Measurements from ENCODE around the gene TAS2R31. TPM values are rescaled to one million over a fixed set of nuclear protein-coding genes. Genes with fewer than 3 reads are reported as not detected.
"Not testable (repeated sequence)": the region's sequence is repeated elsewhere in the genome, so short reads cannot be mapped to it uniquely, and the experiment has no call there.

TAS2R31 gene, protein sequence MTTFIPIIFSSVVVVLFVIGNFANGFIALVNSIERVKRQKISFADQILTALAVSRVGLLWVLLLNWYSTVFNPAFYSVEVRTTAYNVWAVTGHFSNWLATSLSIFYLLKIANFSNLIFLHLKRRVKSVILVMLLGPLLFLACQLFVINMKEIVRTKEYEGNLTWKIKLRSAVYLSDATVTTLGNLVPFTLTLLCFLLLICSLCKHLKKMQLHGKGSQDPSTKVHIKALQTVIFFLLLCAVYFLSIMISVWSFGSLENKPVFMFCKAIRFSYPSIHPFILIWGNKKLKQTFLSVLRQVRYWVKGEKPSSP
- 0.90 TPM for polyA plus RNA-seq (ENCODE audit: insufficient read length)

DNA sequence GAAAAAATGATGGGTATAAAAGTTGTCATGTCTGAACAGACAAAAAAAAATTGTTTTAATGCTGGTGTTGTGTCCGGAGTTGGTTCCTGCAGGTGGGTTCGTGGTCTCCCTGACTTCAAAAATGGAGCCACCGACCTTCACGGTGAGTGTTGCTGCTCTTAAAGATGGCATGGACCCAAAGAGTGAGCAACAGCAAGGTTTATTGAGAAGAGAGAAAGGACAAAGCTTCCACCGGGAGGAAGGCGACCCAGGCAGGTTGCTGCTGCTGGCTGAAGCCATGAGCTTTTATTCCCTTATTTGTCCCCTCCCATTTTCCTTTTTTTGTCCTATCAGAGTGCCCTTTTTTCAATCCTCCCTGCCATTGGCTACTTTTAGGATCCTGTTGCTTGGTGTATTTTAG is at the start of gene TAS2R31:
Gene TAS2R31 (minus strand): TSS at position 101 of the 400 bp plus-strand sequence. CDS start 72 bp downstream, at position 29.
- DNase-seq = no peak

DNA sequence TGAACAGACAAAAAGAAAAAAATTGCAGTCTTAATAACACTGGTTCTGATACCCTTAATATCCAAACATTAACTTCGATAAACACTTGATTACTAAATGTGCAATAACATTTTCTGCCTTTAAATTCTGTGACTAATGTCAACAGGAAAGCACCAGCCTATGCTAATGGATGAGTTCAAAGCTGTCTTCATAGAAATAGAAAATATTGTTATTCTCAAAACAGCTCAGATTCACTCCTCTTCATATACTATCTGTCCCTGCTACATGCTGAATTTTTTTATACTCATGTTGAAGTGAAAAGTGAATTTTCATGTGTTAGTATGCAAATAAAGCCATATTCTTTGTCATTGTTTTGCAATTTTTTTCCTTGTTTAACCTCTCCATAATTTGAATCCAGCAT is 47.0 kb upstream of the TAS2R31 start:
- no peak for DNase-seq

DNA sequence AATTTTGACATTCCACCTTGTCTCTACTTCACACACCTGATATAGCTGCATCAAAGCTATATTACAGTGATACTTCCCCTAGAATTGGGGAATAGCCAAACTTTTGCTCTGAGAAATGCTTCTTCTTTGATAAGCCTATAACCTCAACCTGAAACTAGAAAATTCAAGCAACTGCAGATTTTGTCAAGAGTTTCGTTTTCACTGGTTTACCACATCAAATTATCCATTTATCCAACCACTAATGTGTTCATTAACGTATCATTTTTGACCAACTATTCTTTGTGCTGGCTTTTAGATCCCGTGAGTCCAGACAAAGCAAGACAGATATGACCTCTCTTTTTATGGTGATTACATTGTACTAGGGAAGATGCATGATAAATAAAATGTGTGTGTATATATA is 44.4 kb upstream of the TAS2R31 start:
- DNase-seq = no peak

DNA sequence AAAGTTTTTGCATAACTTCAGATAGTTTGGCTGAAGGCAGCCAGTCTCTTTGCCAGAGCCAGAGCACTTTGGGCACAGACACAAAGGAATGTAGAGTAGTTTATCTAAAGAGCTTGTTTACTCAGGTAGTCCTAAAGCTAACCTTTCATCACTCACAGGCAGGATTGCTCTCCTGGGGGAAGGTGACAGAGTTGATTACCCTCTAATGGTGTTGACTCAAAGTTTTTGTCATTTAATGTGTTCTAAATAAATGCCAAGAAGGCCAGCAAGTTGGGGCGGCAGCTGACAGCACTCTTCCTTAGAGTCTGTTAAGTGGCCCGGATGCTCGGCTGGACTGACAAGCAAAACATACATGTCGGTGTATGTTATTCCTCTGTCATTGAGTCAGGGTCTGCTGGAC is 40.2 kb upstream of the TAS2R31 start:
- no peak for DNase-seq

DNA sequence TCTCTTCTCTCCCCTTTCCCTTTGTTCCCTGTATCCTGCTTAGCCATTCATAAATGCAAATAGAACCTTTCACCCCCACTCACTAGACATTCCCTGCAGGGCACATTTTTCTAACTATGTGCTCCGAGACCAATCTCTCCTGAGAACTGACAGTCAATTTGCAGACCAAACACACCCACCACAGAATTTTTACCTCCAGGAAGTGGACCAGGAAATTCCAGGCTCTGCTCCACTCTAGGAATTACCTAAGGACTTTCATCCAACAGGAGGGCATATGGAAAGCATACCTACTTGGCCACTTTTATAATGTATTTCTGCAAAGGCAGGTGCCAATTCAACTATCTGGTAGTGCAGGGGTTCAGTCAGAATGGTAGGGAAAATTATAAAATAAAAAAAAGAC is 39.8 kb upstream of the TAS2R31 start:
- DNase-seq = no peak

DNA sequence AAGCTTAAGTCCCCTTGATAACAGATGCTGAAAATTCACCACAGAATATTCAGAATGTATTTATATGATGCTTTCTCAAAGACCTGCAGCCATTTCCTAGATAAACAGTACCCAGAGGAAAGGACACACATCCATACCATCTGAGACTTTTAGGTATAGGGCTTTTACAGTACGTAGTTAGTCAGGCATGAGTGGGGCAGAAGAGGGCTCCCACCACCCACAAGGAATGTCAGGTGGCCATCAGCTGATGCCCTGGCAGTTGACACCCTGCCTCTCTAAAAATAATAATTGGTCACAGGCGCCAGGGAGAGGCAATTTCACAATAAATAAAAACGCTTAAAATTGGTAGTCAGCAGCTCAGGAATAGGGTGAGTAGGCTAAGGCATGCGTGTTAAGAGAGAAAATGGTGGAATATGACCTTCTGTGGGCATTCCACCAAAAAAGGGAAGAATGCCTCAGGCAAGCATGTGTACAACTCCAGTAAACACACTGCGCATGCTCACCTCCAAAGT is 38.7 kb upstream of the TAS2R31 start:
- DNase-seq = no peak

DNA sequence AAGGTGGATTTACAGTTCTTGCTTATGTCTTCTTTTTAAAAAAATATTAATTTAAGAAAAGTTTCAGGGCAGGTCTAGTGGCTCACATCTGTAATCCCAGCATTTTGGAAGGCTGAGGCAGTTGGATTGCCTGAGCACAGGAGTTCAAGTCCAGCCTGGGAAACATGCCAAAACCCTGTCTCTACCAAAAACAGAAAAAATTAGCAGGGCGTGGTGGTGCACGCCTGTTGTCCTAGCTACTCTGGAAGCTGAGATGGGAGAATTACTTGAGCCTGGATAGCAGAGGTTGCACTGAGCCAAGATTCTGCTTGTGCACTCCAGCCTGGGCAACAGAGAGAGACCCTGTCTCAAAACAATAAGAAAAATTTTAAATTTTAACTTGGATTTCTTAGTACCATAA is 36.3 kb upstream of the TAS2R31 start:
- peak; percentile 43 for DNase-seq

DNA sequence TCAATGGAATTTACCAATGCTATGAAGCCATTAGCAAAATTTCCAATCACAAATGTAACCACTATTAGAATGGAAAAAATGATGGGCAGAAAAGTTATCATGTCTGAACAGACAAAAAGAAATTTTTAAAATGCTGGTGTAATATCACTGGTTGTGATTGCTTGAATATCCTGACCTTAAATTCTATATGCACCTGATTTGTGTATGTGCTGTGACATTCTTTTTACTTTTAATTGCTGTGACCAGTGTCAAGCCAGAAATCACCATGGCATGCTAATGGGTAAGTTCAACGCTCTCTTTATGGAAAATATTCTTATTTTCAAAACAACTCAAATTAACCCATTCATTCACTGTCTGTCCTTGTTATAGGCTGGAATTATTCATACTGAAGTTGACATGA is 31.0 kb upstream of the TAS2R31 start, which contains the start of gene TAS2R46:
Gene TAS2R46 (minus strand): TSS at position 101 of the 400 bp plus-strand sequence. CDS start 0 bp downstream, at position 101.
- not testable (repeated sequence) for DNase-seq

DNA sequence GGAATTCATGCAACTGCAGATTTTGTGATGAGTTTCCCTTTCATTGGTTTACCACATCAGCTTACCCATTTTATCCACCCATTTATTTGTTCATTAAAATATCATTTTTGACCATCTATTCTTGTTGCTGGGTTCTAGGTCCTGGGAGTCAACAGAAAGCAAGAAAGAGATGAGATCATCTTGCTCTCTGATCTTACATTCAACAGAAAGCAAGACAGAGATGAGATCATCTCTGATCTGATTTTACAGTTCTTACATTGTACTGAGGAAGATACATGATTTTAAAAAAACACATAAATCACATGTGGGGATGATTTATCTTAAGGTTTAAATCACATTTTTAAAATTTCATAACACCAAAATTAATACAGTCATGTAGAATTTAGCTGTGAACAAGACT is 28.6 kb upstream of the TAS2R31 start:
- DNase-seq = no peak

DNA sequence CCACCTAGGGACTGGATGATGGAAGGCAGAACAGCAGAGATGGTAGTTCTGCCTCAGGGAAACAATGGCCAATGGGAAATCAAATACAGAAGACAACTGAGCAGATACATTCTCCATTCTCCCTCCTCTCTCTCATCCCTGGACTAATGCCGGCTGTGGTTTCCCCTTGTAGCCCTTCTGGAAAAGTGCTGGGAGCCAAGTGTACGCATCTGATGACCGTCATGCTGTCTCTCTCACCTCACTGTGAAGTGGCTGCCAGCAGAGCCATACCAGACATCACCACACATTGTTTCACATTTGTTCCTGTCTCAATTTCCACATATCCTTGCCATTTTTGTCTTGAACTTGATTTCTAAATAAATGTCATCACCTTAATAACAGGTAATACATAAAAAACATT is 27.8 kb upstream of the TAS2R31 start:
- no peak for DNase-seq

DNA sequence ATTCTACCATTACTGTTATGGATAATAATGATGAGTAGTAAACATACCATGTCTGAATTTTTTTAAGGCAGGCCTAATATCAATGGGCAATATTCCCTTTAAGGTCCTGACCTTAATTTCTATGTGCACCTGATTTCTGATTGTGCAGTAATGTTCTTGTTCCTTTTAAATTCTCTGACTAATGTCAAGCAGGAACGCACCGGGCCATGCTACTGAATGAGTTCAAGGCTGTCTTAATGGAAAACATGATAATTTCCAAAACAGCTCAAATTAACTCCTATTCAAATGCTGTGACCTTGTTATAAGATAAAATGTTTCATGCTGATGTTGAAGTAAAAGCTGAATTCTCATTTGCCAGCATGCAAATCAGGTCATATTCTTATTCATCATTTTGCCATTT is 24.1 kb upstream of the TAS2R31 start:
- no peak for DNase-seq

DNA sequence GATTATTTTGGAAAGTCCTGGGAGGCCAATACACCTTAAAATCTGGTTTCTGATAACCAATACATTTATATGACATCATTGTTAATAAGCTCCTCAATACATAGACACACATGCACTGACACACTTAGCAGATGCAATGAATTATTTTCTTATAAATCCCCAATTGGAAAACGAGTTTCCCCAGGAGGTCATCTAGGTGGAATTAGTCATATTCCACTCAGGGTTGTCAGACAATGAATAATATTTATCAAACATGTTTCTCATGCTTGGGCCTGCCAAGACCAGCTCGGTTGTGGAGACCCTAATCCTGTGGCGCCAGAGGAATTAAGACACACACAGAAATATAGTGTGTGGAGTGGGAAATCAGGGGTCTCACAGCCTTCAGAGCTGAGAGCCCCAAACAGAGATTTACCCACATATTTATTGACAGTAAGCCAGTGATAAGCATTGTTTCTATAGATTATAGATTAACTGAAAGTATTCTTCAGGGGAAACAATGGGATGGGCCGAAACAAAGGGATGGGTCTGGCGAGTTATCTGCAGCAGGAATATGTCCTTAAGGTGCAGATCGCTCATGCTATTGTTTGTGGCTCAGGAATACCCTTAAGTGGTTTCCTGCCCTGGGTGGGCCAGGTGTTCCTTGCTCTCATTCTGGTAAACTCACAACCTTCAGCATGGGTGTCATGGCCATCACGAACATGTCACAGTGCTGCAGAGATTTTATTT is 18.8 kb upstream of the TAS2R31 start:
- DNase-seq = not testable (repeated sequence)

DNA sequence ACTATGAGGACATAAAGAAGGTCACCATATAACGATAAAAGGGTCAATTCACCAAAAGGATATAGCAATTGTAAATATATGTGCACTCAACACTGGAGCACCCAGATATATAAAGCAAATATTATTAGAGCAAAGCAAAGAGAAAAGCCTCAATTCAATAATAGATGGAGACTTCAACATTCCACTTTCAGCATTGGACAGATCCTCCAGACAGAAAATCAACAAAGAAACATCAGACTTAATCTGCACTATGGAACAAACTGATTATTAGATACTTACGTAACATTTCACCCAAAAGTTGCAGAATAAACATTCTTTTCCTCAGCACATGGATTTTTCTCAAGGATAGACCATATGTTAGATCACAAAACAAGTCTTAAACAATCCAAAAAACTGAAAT is 10.2 kb upstream of the TAS2R31 start:
- DNase-seq = not testable (repeated sequence)

DNA sequence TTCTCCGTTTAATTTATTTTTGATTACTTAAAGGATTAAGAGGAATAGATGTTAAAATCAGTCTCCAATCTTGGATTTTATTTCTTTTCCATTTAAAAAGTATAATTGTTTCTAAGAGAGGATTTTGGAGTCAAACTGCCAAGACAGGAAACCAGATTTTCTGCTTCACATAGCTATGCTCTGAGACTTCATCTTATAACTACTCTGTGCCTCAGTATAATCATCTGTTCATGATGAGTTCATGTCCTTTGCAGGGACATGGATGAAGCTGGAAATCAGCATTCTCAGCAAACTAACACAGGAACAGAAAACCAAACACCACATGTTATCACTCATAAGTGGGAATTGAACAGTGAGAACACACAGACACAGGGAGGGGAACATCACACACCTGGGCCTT is 9.0 kb upstream of the TAS2R31 start:
- DNase-seq = no peak

DNA sequence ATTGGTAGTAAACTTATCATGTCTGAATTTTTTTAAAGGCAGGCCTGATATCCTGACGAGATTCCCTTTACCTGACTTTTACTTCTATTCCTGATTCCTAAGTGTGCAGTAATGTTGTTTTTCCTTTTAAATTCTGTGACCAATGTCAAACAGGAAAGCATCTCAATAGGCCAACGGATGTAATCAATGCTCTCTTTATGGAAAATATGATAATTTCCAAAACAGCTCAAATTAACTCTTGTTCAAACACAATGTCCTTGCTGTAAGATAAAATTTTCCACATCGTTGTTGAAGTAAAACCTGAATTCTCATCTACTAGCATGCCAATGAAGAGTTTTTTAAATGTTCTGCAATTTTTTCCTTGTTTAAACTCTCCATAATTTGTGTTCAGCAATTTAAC is 8.0 kb upstream of the TAS2R31 start:
- no peak for DNase-seq

DNA sequence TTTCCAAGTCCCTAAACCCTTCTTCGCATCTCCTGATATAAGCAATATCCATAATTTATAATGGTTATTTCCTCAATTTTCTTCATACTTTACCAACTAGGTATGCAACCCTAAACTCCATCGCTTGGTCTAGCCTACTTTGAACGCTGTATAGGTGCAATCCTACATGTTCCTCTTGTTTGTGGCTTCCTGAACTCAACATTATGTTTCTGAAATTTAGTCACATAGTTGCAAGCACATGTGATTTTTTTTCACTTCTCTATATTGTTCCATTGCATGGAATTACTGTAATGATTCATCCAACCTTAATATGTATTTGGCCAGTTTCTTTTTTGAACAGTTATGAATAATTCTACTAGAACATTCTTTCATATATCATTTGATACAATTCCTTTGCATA is 2.8 kb upstream of the TAS2R31 start:
- not testable (repeated sequence) for DNase-seq

DNA sequence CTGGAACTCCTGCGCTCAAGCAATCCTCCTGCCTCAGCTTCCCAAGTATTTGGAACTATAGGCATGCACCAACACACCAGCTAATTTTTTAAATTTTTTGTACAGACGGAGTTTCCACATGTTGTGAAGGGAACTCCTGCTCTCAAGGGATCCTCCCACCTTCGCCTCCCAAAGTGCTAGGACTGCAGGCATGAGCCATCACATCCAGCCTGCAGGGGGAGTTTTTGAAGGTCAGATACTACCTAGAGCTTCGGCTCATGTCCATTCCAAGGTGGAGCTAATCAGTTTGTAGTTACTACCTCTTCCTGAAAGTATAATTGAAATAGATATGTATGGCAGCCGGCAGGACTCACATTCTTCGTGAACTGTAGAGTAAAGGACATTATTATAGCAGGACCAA is 5.1 kb downstream of the TAS2R31 start:
- DNase-seq = no peak

DNA sequence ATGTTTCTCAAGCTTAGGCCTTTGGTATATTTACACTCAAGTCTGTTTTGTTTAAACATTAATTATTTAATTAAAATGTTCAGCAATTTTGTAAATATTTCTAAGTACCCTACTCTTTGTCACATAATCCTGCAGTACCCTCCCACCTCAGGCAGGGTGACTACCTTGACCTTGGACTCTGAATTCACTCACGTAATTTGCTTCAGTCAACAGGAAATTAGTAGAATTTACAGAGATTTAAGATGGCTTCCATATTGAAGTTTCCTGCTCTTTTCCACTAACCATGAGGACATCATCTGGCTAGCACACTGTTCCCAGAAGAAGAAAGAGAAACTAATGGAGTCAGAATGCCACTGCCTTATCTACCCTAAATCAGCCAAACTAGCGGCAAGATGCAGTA is 7.8 kb downstream of the TAS2R31 start:
- no peak for DNase-seq

DNA sequence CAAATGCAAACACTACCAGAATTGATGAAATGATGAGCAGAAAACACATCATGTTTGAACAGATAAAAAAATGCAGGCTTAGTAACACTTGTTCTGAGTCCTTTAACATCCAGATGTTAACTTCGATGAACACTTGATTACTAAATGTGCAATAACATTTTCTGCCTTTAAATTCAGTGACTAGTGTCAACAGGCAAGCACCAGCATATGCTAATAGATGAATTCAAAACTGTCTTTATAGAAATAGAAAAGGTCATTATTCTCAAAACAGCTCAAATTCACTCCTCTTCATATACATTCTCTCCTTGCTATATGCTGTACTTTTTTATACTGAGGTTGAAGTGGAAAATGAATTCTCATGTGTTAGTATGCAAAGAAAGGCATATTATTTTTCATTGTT is 8.7 kb downstream of the TAS2R31 start, which contains the start of gene TAS2R19:
Gene TAS2R19 (minus strand): TSS at position 101 of the 400 bp plus-strand sequence. CDS start 49 bp downstream, at position 52.
- DNase-seq = no peak

DNA sequence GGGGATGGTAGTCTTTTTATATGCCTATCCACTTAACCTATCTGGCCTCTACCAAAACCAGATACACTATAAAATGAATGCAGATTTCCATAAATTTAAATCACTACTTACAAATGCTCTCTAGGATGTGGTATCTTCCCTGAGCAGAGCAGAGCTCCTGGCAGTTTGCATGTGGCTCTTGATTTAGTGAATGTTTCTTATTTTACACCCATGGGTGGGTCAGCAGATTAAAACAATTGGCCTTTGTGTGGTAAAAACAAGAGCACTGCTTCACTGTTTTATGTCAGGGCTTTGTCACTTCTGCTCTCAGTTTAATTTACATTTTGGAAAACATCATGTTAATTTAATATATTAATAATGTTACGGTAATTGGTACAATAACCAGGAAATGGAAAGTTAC is 14.3 kb downstream of the TAS2R31 start:
- no peak for DNase-seq

DNA sequence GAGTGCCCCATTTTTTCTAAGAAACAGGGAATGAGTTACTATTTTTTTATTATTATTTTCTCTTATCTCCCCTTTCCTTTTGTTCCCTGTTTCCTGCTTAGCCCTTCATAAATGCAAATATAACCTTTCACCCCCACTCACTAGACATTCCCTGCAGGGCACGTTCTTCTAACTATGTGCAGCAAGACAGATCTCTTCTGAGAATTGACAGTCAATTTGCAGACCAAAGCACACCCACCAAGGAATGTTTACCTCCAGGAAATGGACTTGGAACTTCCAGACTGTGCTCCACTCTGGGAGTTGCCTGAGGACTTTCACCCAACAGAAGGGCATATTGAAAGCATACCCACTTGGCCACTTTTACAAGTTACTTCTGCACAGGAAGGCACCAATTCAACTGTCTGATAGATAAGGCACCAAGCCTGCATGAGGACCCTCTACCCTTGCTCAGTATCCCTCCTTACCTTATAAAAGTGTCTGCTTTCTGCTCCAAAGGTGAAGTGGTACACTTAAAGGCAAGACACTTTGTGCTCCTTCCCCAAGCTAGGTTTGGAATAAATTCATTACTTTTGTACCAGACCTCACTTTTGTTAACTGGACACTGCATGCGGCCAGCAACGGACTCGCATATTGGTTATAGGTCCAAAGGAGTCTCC is 15.3 kb downstream of the TAS2R31 start:
- DNase-seq = no peak

DNA sequence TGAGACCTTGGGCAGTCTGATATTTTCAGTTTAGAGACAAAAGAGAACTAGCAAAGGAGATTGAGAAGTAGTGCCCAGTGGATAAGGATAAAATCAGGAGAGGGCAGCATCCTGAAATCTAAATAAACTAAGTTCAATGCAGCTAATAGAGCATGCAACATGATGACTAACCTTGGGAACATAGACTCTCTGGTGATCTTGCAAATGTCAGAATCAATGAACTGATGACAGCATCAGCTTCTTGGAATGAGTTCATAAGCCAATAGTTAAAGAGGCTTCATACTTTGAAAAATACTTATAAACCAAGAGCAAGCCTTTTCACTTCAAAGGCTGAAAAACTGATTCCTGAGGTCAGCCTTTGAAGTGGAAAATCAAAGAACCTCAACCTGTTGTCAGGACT is 17.0 kb downstream of the TAS2R31 start:
- no peak for DNase-seq

DNA sequence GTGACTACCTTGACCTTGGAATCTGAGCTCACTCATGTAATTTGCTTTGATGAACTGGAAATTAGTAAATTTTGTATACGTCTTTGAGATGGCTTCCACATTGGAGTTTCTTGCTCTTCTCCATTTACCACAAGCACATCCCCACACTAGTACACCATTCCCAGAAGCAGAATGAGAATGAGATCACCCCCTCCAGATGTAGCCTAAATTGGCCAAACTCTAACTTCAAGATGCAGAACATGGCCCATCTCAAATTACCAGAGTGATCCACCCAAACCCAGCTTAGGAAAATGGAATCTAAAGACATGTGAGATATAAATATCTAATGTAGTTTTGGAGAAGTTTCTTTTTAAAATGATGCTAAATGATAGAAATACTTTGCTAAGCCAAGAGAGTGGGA is 23.6 kb downstream of the TAS2R31 start:
- DNase-seq = no peak
